ENCODE data around the gene CDR2.

The CDR2 gene

DNA sequence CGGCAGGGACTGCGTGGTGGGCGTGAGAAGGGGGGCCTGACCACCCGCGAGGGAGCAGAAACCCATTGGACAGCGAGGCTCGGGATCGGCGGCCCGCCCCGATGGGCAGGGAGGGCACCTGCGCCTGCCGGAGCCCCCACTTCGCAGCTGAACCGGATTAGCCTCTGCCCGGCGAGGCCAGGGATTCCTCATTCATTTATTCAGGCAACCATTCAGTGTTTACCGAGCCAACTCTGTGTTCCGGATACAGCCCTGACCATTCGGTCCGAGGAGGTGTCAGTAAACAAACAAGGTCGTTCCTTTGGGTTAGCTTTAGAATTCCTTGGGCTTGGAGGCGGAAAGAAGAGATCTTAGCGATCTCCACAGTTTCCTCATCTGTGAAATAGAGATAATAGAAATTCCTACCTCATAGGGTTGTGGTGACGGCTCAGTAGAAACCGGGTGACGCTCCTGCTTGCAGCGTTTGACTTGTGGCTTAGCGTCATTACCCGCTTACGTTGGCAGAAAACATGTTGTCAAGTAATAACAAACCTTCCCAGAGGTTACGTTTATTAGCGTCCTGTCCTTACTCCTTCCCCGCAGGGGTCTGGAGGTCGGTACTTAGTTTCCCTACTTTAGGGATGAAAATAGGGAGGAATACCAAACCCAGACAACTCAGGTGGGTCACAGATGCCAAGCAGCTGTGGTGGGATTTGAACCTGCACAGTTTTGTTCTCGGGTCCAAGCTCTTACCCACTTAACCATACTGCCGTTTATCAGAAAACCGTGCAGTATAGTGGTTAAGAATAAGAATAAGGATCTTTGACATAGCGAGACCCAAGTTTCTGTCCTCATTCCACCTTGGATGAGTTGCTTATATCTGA, 76.3 kb downstream of the CDR2 start:
- Histone ChIP-seq H3K27ac (peak overlapping the region; percentile 87 to 97), H3K4me3 (peak overlapping the region; percentile 82)
- DNase-seq (ENCODE audit: low spot score), result peak; percentile 86
- TF ChIP-seq, protein P1, sequence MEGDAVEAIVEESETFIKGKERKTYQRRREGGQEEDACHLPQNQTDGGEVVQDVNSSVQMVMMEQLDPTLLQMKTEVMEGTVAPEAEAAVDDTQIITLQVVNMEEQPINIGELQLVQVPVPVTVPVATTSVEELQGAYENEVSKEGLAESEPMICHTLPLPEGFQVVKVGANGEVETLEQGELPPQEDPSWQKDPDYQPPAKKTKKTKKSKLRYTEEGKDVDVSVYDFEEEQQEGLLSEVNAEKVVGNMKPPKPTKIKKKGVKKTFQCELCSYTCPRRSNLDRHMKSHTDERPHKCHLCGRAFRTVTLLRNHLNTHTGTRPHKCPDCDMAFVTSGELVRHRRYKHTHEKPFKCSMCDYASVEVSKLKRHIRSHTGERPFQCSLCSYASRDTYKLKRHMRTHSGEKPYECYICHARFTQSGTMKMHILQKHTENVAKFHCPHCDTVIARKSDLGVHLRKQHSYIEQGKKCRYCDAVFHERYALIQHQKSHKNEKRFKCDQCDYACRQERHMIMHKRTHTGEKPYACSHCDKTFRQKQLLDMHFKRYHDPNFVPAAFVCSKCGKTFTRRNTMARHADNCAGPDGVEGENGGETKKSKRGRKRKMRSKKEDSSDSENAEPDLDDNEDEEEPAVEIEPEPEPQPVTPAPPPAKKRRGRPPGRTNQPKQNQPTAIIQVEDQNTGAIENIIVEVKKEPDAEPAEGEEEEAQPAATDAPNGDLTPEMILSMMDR (IDR thresholded peaks at IDR 0.05), result no peak

DNA sequence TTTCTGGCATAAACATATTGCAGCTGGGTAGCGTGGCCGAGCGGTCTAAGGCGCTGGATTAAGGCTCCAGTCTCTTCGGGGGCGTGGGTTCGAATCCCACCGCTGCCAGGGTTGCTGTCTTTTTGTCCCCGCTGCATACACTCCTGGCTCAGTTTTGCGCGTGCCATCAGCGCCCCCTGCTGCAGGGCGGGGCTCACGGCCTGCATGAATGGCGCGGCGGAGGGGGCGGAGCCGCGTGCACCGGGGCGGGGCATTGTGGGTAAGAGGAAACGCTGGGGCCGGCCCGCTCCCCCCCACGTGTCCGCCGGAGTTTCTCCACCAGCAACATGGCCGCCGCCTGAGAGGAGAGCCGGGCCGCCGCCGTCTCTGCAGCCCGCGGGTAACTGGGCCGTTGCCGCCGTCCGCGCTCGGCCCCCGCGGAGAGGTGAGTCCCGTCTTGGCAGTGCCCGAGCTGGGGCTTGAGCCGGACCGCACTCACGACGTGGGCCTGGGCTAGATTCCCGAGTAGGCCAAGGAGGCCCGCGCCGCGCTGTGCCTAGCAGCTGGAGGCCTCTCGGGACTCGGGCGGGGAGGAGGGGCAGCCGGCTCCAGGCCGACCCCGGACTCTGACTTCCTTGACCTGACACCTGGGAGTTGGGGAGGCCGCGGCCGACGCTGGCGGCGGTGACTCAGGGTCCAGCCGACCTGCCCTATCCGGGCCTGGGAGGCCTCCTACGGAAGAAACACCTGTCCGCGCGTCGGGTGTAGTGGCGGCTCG, 77.1 kb downstream of the CDR2 start, which contains the start of gene POLR3E:
TSS of gene POLR3E (plus strand) at position 296 of the 757 bp plus-strand sequence. CDS start 5,560 bp downstream, outside the sequence.
- Histone ChIP-seq H3K4me3 (peak within 1 kb of the TSS; percentile 82), H3K27ac (peak within 1 kb of the TSS; percentile 87 to 97)
- peak; percentile 99 for DNase-seq (ENCODE audit: low spot score)
- TF ChIP-seq, protein P1 (IDR thresholded peaks at IDR 0.05), result peak; percentile 79

DNA sequence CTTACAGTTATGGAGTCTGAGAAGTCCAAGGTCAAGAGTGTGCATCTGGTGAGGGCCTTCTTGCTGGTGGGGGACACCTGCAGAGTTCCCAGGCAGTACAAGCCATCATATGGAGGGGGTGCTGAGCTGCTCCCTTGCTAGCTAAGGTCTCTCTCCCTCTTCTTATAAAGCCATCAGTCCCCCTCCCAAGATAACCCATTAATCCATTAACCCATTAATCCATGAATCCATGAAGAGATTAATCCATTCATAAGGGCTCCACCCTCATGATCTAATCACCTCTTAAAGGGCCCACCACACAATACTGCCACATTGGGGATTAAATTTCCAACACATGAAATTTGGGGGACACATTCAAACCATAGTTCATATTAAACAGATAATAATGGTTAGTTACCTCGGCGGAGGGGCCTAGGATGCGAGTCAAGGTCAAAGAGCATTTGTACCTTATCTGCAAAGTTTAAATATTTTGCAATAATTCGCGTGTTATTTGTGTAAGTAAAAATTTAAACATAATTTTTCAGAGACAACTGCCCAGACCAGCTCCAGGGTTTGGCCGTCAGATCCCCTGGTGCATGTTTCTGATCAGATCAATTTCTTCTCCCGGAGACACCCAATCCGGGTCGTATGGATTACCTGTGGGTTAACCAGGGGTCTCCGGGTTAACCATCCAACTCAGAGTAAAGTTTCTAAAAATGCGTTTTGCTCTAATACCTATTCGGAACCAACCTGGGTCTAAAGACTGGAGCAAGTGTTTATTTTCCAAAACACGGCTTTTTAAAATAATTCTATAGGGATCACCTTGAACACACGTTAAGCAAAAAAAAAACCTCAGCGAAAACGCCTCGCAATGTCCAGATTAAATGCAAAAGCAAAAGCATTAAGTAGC, 78.0 kb downstream of the CDR2 start:
- no peak for DNase-seq (ENCODE audit: low spot score)
- Histone ChIP-seq H3K4me3 (peak overlapping the region; percentile 82), H3K27ac (peak overlapping the region in 1 of 2 donors; percentile 23)
- TF ChIP-seq, protein P1 (IDR thresholded peaks at IDR 0.05), result no peak

Data from coronary artery (tissue), 2 donors.